OCI-LY3 (cell line): ENCODE results near the gene PLPPR2.

Experiments used
- CTCF ChIP-seq: fragments of 200-600, 300-600 bp; sonication (generic); IDR thresholded peaks from 2 replicates; pipeline ENCODE4 v1.5.1; 2014; ENCODE audit warnings: antibody characterized with exemption, low read length, low read depth
- EZH2phosphoT487 ChIP-seq: fragments of 200-600 bp; shearing (Covaris generic); IDR thresholded peaks from 2 replicates; pipeline ENCODE4 v1.6.1; 2018; ENCODE audit warnings: antibody characterized with exemption, mixed run types, low read depth

GRCh38 chr19:11408591-11408990 lies 53.4 kb downstream of the PLPPR2 start:
- TF ChIP-seq CTCF (no peak), EZH2phosphoT487 (no peak)
